ACC112 (cell line): ENCODE data around the gene ATP6V1D.
A peak's percentile ranks its signal among the peaks of the same experiment; 100 is the strongest.

Experiments
- H2AFZ ChIP-seq: fragments of 200-600 bp; sonication (generic); one replicate; pipeline ENCODE4 v1.6.0; 2017; ENCODE audit warnings: antibody characterized with exemption, low read length; ENCODE audit not compliant: unreplicated experiment
- H3K27ac ChIP-seq: fragments of 200-600 bp; sonication (generic); 2 replicates; pipeline ENCODE4 v1.5.1; 2014; ENCODE audit warnings: low read depth, mild to moderate bottlenecking, antibody characterized with exemption, low read length, moderate library complexity
- H3K27me3 ChIP-seq: fragments of 200-600 bp; sonication (generic); 2 replicates; pipeline ENCODE4 v1.6.1; 2014; ENCODE audit warnings: mild to moderate bottlenecking, antibody characterized with exemption, low read length, moderate library complexity, mixed read lengths; ENCODE audit not compliant: insufficient read depth
- H3K36me3 ChIP-seq: fragments of 200-600 bp; sonication (generic); 2 replicates; pipeline ENCODE4 v1.6.1; 2016; ENCODE audit warnings: mild to moderate bottlenecking, antibody characterized with exemption, low read length, moderate library complexity, mixed read lengths; ENCODE audit not compliant: insufficient read depth
- H3K4me1 ChIP-seq: fragments of 200-600 bp; sonication (generic); one replicate; pipeline ENCODE4 v1.6.1; 2016; ENCODE audit warnings: low read length, mixed read lengths; ENCODE audit not compliant: insufficient read depth, unreplicated experiment, control insufficient read depth
- H3K4me3 ChIP-seq: fragments of 200-600 bp; sonication (generic); 2 replicates; pipeline ENCODE4 v1.5.1; 2014; ENCODE audit warnings: mild to moderate bottlenecking, low read depth, low read length
- H3K79me2 ChIP-seq: fragments of 200-600 bp; sonication (generic); one replicate; pipeline ENCODE4 v1.6.0; 2016; ENCODE audit warnings: low read length; ENCODE audit not compliant: control insufficient read depth, unreplicated experiment, insufficient read depth

ATP6V1D gene

GRCh38 chr14:67392123-67392522 is 32.5 kb upstream of the ATP6V1D start:
- peaks cover 12% of the 10 kb centered on the region for H3K4me1 ChIP-seq

GRCh38 chr14:67391268-67391667 is 31.7 kb upstream of the ATP6V1D start:
- peaks cover 13% of the 10 kb centered on the region for H3K4me1 ChIP-seq
- peaks cover 8% of the 10 kb centered on the region; the same call in 1 of the 2 replicates for H3K36me3 ChIP-seq
- H3K27me3 ChIP-seq = no peaks in the 10 kb centered on the region
- H2AFZ ChIP-seq = no peak overlapping the region
- H3K27ac ChIP-seq = no peak overlapping the region
- no peak overlapping the region for H3K4me3 ChIP-seq
- no peaks in the 10 kb centered on the region for H3K79me2 ChIP-seq

More at GRCh38 chr14:67392123-67392522, 32.5 kb upstream of the ATP6V1D start:
- H2AFZ ChIP-seq = no peak overlapping the region
- H3K79me2 ChIP-seq = no peaks in the 10 kb centered on the region
- H3K27ac ChIP-seq = no peak overlapping the region
- no peaks in the 10 kb centered on the region for H3K36me3 ChIP-seq
- no peak overlapping the region for H3K4me3 ChIP-seq
- no peaks in the 10 kb centered on the region for H3K27me3 ChIP-seq

GRCh38 chr14:67389811-67390534 is 30.4 kb upstream of the ATP6V1D start:
- H3K27me3 ChIP-seq = no peaks in the 10 kb centered on the region
- no peak overlapping the region for H3K27ac ChIP-seq
- no peaks in the 10 kb centered on the region for H3K79me2 ChIP-seq
- no peak overlapping the region for H3K4me3 ChIP-seq
- H3K36me3 ChIP-seq = peaks cover 20% of the 10 kb centered on the region
- peaks cover 11% of the 10 kb centered on the region for H3K4me1 ChIP-seq
- no peak overlapping the region for H2AFZ ChIP-seq

GRCh38 chr14:67389275-67389674 is 29.7 kb upstream of the ATP6V1D start:
- no peaks in the 10 kb centered on the region for H3K27me3 ChIP-seq
- no peaks in the 10 kb centered on the region for H3K79me2 ChIP-seq
- H3K36me3 ChIP-seq = peaks cover 27% of the 10 kb centered on the region
- no peak overlapping the region for H2AFZ ChIP-seq
- no peak overlapping the region for H3K27ac ChIP-seq
- no peak overlapping the region for H3K4me3 ChIP-seq
- peaks cover 11% of the 10 kb centered on the region for H3K4me1 ChIP-seq

- Histone ChIP-seq H3K36me3 (peaks cover 47% of the 10 kb centered on the region), H2AFZ (no peak overlapping the region), H3K79me2 (no peaks in the 10 kb centered on the region)
Measured at GRCh38 chr14:67387195-67387594, 27.6 kb upstream of the ATP6V1D start.

GRCh38 chr14:67385618-67386017 is 26.0 kb upstream of the ATP6V1D start:
- H3K79me2 ChIP-seq = no peaks in the 10 kb centered on the region
- no peak overlapping the region for H2AFZ ChIP-seq
- peaks cover 62% of the 10 kb centered on the region for H3K36me3 ChIP-seq
- peaks cover 11% of the 10 kb centered on the region for H3K4me1 ChIP-seq
- H3K27ac ChIP-seq = no peak overlapping the region
- H3K4me3 ChIP-seq = no peak overlapping the region
- no peaks in the 10 kb centered on the region for H3K27me3 ChIP-seq

More at GRCh38 chr14:67387195-67387594, 27.6 kb upstream of the ATP6V1D start:
- H3K4me1 ChIP-seq = peaks cover 11% of the 10 kb centered on the region
- H3K27ac ChIP-seq = peak overlapping the region; percentile 35
- no peaks in the 10 kb centered on the region for H3K27me3 ChIP-seq
- H3K4me3 ChIP-seq = no peak overlapping the region

- no peak overlapping the region for H3K4me3 ChIP-seq
- no peak overlapping the region for H2AFZ ChIP-seq
- H3K27me3 ChIP-seq = no peaks in the 10 kb centered on the region
- H3K36me3 ChIP-seq = peaks cover 63% of the 10 kb centered on the region
- peaks cover 11% of the 10 kb centered on the region for H3K4me1 ChIP-seq
- no peaks in the 10 kb centered on the region for H3K79me2 ChIP-seq
- H3K27ac ChIP-seq = no peak overlapping the region
Measured at GRCh38 chr14:67385120-67385519, 25.5 kb upstream of the ATP6V1D start.

GRCh38 chr14:67377916-67378315 is 18.3 kb upstream of the ATP6V1D start:
- no peaks in the 10 kb centered on the region for H3K27me3 ChIP-seq
- no peak overlapping the region for H3K27ac ChIP-seq
- H3K79me2 ChIP-seq = peaks cover 27% of the 10 kb centered on the region
- no peak overlapping the region for H2AFZ ChIP-seq
- no peak overlapping the region for H3K4me3 ChIP-seq
- peaks cover 65% of the 10 kb centered on the region for H3K36me3 ChIP-seq
- no peaks in the 10 kb centered on the region for H3K4me1 ChIP-seq

GRCh38 chr14:67373347-67373746 is 13.7 kb upstream of the ATP6V1D start:
- H3K4me1 ChIP-seq = peaks cover 18% of the 10 kb centered on the region
- no peak overlapping the region for H2AFZ ChIP-seq
- no peaks in the 10 kb centered on the region for H3K27me3 ChIP-seq
- H3K79me2 ChIP-seq = peaks cover 46% of the 10 kb centered on the region
- no peak overlapping the region for H3K27ac ChIP-seq
- H3K4me3 ChIP-seq = no peak overlapping the region
- peaks cover 58% of the 10 kb centered on the region for H3K36me3 ChIP-seq

- Histone ChIP-seq H3K79me2 (peaks cover 49% of the 10 kb centered on the region), H3K4me3 (no peak overlapping the region), H3K27ac (no peak overlapping the region), H3K36me3 (peaks cover 58% of the 10 kb centered on the region), H2AFZ (no peak overlapping the region), H3K4me1 (peaks cover 18% of the 10 kb centered on the region), H3K27me3 (no peaks in the 10 kb centered on the region)
Measured at GRCh38 chr14:67372833-67373232, 13.2 kb upstream of the ATP6V1D start.
